GM21717 (cell line): ENCODE results near the gene MGAT4D.
A peak's percentile ranks its signal among the peaks of the same experiment; 100 is the strongest.
"Not testable (repeated sequence)": the region's sequence is repeated elsewhere in the genome, so short reads cannot be mapped to it uniquely, and the experiment has no call there.

Experiments
- ATAC-seq: cut with Tn5 transposase; IDR thresholded peaks from one replicate; pipeline ENCODE4 v1.9.1; 2021; ENCODE audit warnings: mild to moderate bottlenecking, moderate library complexity; ENCODE audit not compliant: unreplicated experiment

The MGAT4D gene

GRCh38 chr4:140444347-140444746 lies 53.7 kb downstream of the MGAT4D start:
- not testable (repeated sequence) for ATAC-seq

- no peak for ATAC-seq
Observed at GRCh38 chr4:140439644-140440142, 58.4 kb downstream of the MGAT4D start.

GRCh38 chr4:140427919-140428471 lies 70.1 kb downstream of the MGAT4D start:
- no peak for ATAC-seq

GRCh38 chr4:140427106-140427918 lies 70.8 kb downstream of the MGAT4D start, which contains the start of gene CLGN:
CLGN (minus strand) TSS chr4:140427648; CDS start chr4:140413078, 14,570 bp downstream.
- peak; percentile 84 for ATAC-seq

- ATAC-seq: peak; percentile 22
Observed at GRCh38 chr4:140426610-140427105, 71.4 kb downstream of the MGAT4D start.

- ATAC-seq: no peak
Observed at GRCh38 chr4:140423106-140423505, 75.0 kb downstream of the MGAT4D start.

GRCh38 chr4:140413130-140413969 lies 84.7 kb downstream of the MGAT4D start:
- ATAC-seq: not testable (repeated sequence)

GRCh38 chr4:140408974-140409373 lies 89.1 kb downstream of the MGAT4D start:
- no peak for ATAC-seq

- no peak for ATAC-seq
Observed at GRCh38 chr4:140406292-140406691, 91.8 kb downstream of the MGAT4D start.

GRCh38 chr4:140400111-140400510 lies 98.0 kb downstream of the MGAT4D start:
- ATAC-seq: no peak

GRCh38 chr4:140395668-140396067 lies 102.4 kb downstream of the MGAT4D start:
- ATAC-seq: no peak
